Osteocyte (in vitro differentiated cells): ENCODE measurements around the gene CCDC27. TPM values are rescaled to one million over a fixed set of nuclear protein-coding genes. Genes with fewer than 3 reads are reported as not detected.

Source experiments
- DNase-seq: peaks from one replicate; pipeline ENCODE4 v3.0.0; 2021; ENCODE audit warnings: mixed read lengths; ENCODE audit not compliant: unreplicated experiment; ENCODE audit errors: extremely low spot score
- H3K27ac Mint-ChIP-seq: one replicate; pipeline ENCODE4 v1.8.0; 2021; ENCODE audit warnings: mild to moderate bottlenecking, mixed read lengths; ENCODE audit not compliant: unreplicated experiment
- H3K27me3 Mint-ChIP-seq: one replicate; pipeline ENCODE4 v1.8.0; 2021; ENCODE audit warnings: mixed read lengths; ENCODE audit not compliant: unreplicated experiment
- H3K36me3 Mint-ChIP-seq: one replicate; pipeline ENCODE4 v1.8.0; 2021; ENCODE audit warnings: mixed read lengths; ENCODE audit not compliant: unreplicated experiment
- H3K4me1 Mint-ChIP-seq: one replicate; pipeline ENCODE4 v1.8.0; 2021; ENCODE audit warnings: mixed read lengths; ENCODE audit not compliant: unreplicated experiment
- H3K4me3 Mint-ChIP-seq: one replicate; pipeline ENCODE4 v1.8.0; 2021; ENCODE audit warnings: mild to moderate bottlenecking, moderate library complexity, mixed read lengths; ENCODE audit not compliant: unreplicated experiment
- H3K9me3 Mint-ChIP-seq: one replicate; pipeline ENCODE4 v1.8.0; 2021; ENCODE audit warnings: mixed read lengths; ENCODE audit not compliant: unreplicated experiment
- total RNA-seq: library from RNA; stranded (reverse); gene quantifications from 2 replicates; pipeline ENCODE4 v1.2.1, GENCODE V29; 2021
- TF ChIP-seq, protein P1 (sequence below): fragments of 200-600 bp; sonication (generic); IDR thresholded peaks from 2 replicates; pipeline ENCODE4 v1.5.0; 2021; ENCODE audit warnings: antibody characterized with exemption, mild to moderate bottlenecking, moderate library complexity

CCDC27 gene
- total RNA-seq, 1 donor from 2014 or later: not detected

DNA sequence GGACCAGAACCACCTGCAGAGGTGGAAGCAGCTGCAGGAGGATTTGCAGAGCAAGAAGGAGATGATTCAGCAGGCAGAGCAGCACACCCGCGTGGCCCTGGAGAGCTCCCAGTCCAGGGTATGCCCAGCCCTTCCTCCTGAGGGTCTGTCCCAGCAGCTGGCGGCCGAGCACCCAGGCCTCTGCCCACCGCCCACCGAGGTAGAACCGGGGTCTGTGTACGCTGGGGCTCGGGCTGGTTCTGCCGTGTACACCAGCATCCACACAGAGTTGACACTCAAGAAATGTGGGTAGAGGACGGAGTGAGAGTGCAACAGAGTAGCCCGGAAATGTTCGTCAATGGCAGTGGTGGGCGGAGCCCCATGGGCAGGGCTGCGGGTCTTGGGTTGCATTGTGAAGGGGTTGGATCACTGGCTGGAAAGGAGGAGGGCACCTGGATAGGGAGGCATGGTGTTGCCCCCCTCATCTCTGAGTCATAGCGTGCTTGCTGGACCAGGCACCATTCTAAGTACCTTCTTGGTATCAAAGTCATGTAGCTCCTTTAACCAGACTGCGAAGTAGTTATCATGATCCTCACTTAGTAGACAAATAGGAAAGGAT is 15.2 kb downstream of the CCDC27 start:
- TF ChIP-seq, protein P1, sequence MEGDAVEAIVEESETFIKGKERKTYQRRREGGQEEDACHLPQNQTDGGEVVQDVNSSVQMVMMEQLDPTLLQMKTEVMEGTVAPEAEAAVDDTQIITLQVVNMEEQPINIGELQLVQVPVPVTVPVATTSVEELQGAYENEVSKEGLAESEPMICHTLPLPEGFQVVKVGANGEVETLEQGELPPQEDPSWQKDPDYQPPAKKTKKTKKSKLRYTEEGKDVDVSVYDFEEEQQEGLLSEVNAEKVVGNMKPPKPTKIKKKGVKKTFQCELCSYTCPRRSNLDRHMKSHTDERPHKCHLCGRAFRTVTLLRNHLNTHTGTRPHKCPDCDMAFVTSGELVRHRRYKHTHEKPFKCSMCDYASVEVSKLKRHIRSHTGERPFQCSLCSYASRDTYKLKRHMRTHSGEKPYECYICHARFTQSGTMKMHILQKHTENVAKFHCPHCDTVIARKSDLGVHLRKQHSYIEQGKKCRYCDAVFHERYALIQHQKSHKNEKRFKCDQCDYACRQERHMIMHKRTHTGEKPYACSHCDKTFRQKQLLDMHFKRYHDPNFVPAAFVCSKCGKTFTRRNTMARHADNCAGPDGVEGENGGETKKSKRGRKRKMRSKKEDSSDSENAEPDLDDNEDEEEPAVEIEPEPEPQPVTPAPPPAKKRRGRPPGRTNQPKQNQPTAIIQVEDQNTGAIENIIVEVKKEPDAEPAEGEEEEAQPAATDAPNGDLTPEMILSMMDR: no peak
- peaks cover 27% of the 10 kb centered on the region for H3K27me3 Mint-ChIP-seq
- H3K27ac Mint-ChIP-seq: no peak overlapping the region
- peaks cover 3% of the 10 kb centered on the region for H3K4me1 Mint-ChIP-seq
- H3K4me3 Mint-ChIP-seq: no peak overlapping the region
- H3K36me3 Mint-ChIP-seq: no peaks in the 10 kb centered on the region
- no peak for DNase-seq
- H3K9me3 Mint-ChIP-seq: no peaks in the 10 kb centered on the region

DNA sequence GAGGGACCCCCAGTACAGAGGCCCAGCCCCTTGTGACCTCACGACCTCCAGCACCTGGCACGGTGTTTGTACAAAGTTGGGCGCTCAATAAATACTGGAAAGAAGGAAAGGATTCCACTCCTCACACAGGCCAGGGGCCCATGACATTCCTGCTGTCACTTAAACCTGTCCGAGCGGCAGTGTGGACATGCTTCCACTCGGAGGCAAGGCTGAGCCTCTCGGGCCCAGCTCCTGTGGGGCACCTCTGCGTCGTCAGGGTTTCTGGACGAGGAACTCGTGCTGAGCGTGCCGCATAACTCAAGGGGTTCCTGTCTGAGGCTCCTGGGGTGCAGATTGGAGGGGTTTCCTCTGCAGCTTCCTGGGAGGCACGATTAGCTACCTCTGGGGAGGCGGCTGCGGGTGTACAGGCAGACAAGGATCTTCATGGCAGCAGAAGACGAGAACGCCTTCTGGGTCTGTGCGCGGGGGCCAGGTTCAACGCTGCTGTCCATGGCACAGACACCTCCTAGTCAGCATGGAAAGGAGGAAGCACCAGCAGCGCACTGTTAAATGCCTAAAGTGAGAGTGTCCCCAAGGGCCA is 16.7 kb downstream of the CCDC27 start:
- Mint-ChIP-seq H3K36me3 (no peaks in the 10 kb centered on the region), H3K27ac (no peak overlapping the region), H3K4me3 (no peak overlapping the region), H3K4me1 (peaks cover 3% of the 10 kb centered on the region), H3K27me3 (peaks cover 25% of the 10 kb centered on the region), H3K9me3 (no peaks in the 10 kb centered on the region)
- DNase-seq: no peak
- TF ChIP-seq, protein P1: no peak

DNA sequence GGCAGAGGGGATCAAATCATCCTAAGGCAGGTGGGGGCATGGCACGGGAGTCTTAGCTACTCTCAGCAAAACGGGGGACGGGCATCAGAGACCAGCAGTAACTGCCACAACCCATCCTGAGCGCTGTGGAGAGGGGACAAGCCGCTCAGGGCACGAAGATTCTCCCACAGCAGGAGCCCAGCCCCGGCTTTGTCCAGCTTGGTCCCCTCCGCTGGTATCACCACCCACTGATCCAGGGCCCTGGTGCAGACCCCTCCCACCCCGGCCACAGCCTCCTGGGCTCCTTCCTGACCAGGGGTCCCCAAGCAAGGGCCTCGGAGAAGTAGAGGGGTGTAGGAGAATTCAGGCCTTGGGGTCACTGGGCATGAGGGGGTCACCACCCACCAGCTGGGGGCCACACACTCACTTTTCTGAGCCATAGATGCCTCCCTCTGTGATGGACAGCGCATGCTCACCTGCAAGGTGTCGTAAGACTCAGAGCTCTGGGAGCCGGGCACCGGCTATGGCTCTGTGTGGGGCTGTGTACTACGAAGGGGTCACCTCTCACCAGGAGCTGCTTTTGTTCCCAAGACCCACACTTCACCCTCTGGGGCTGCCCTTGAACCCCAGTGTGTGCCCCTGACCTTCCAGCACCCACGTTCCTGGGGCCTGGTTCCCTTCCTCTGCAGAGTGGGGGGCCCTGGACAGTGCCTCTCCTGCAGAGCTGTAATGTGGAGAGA is 18.0 kb downstream of the CCDC27 start:
- no peaks in the 10 kb centered on the region for H3K9me3 Mint-ChIP-seq
- peaks cover 6% of the 10 kb centered on the region for H3K4me1 Mint-ChIP-seq
- H3K4me3 Mint-ChIP-seq: no peak overlapping the region
- DNase-seq: no peak
- peaks cover 20% of the 10 kb centered on the region for H3K27me3 Mint-ChIP-seq
- no peak overlapping the region for H3K27ac Mint-ChIP-seq
- TF ChIP-seq, protein P1: no peak
- no peaks in the 10 kb centered on the region for H3K36me3 Mint-ChIP-seq

DNA sequence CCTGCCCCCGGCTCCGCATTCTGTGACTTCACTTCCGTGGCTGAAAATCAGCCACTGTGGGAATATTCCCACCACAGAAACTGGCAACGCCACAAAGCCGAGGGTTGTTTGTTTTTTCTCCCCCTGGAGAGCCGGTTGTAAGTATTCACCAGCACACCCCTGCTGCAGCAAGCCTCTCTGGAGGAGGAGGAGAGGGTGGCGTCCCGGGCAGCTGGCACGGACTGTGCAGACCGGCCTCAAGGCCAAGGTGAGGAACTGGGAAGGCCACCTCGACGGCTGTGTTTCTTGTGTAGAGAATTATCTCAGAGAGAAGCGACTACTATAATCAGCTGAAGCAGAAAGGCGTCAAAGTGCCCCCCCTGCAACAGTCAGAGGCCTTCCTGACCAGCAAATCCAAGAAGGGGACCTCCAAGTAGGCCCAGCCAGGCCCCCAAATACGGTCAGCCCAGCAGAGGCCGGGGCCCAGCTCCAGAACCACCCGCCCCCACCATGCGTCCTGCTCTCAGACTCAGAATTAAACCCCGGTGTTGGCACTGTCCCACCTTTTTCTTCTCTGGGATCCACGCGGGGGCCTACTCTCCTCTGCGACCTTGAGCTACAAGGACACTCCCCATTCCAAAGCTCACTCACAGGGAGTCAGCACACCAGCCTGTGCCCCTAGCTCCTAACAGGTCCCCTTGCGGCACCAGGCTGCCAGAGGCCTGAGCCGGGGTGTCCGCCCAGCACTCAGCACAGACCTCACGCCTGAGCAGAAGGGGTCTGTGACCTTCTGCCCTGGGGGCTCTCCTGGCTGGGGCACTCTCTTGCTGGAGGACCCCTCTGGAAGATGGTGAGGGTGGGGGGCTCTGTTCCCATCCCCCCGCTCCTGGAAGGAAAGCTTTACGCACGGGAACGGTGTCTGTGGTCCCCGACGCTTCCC is 19.1 kb downstream of the CCDC27 start:
- H3K27ac Mint-ChIP-seq: no peak overlapping the region
- H3K4me3 Mint-ChIP-seq: peak overlapping the region; percentile 57
- H3K27me3 Mint-ChIP-seq: peaks cover 11% of the 10 kb centered on the region

More for the DNA sequence above, 19.1 kb downstream of the CCDC27 start:
- TF ChIP-seq, protein P1: no peak
- H3K9me3 Mint-ChIP-seq: no peaks in the 10 kb centered on the region
- peaks cover 15% of the 10 kb centered on the region for H3K4me1 Mint-ChIP-seq
- DNase-seq: no peak
- H3K36me3 Mint-ChIP-seq: no peaks in the 10 kb centered on the region
